GM12878 (cell line): ENCODE results near the gene SRD5A1. TPM values are rescaled to one million over a fixed set of nuclear protein-coding genes. Genes with fewer than 3 reads are reported as not detected.

Experiments used
- ATAC-seq: fragments of 200-7000 bp; cut with Tn5 transposase; 3 replicates; pipeline ENCODE4 v1.9.1; 2020; ENCODE audit warnings: mild to moderate bottlenecking, moderate library complexity
- BruUV-seq: library from RNA; stranded (reverse); fragments of 400-500 nt; replicated peaks from 2 replicates; lab custom pipeline; 2021; lab: Mats Ljungman, UMichigan
- CTCF ChIA-PET: fragments of 300-600 bp; sonication (Branson Sonifier 250); formaldehyde crosslinking; extraction: SDS; loops from one replicate; lab custom pipeline; 2021; ENCODE audit warnings: inconsistent platforms; lab: Yijun Ruan, JAX
- POLR2A ChIA-PET: fragments of 350-600 bp; formaldehyde crosslinking; extraction: SDS; loops from one replicate; lab custom pipeline; 2021; ENCODE audit warnings: inconsistent platforms; lab: Charles Lee
- RAD21 ChIA-PET: fragments of 300-600 bp; sonication (Branson Sonifier 250); formaldehyde crosslinking; loops from one replicate; lab custom pipeline; 2023; ENCODE audit warnings: antibody characterized with exemption; ENCODE audit not compliant: unreplicated experiment; lab: Charles Lee
- SMC1A ChIA-PET: fragments of 300-600 bp; sonication (Branson Sonifier 250); formaldehyde crosslinking; loops from one replicate; lab custom pipeline; 2023; ENCODE audit not compliant: unreplicated experiment, uncharacterized antibody; lab: Charles Lee
- DNase-seq: peaks from one replicate; pipeline ENCODE4 v3.0.0-alpha.2; 2011; ENCODE audit warnings: low read depth, low spot score
- FAIRE-seq: peaks from 3 replicates; lab custom pipeline; 2011; peaks lifted over from hg19 to GRCh38; lab: Jason Lieb, UNC
- H2AFZ ChIP-seq: 2 replicates; pipeline ENCODE4 v1.6.0; 2011; ENCODE audit warnings: low read depth, low read length, control low read depth; ENCODE audit not compliant: control insufficient read depth
- H3K27ac ChIP-seq: 2 replicates; pipeline ENCODE4 v1.5.1; 2011; ENCODE audit warnings: control low read depth; ENCODE audit not compliant: control insufficient read depth, insufficient read depth
- H3K27me3 ChIP-seq, 2 experiments: replicated peaks in 1 of 2; 2 replicates each; pipeline versions ENCODE4 v1.6.0 to v1.6.1; 2011; ENCODE audit warnings: low read length in 1 of 2; ENCODE audit not compliant: control insufficient read depth in 2 of 2, insufficient read depth in 2 of 2
- H3K36me3 ChIP-seq, 2 experiments: 2 replicates each; pipeline ENCODE4 v1.5.1; 2011; ENCODE audit warnings: low read length in 1 of 2; ENCODE audit not compliant: control insufficient read depth in 2 of 2, insufficient read depth in 2 of 2
- H3K4me1 ChIP-seq: 2 replicates; pipeline ENCODE4 v1.6.1; 2011; ENCODE audit warnings: mild to moderate bottlenecking, low read length, moderate library complexity, mixed read lengths; ENCODE audit not compliant: control insufficient read depth, insufficient read depth
- H3K4me2 ChIP-seq: 2 replicates; pipeline ENCODE4 v1.6.0; 2011; ENCODE audit warnings: control low read depth; ENCODE audit not compliant: control insufficient read depth, insufficient read depth
- H3K4me3 ChIP-seq: fragments of 200-600 bp; sonication (generic); 2 replicates; pipeline ENCODE4 v1.5.1; 2016
- H3K79me2 ChIP-seq: 2 replicates; pipeline ENCODE4 v1.6.0; 2011; ENCODE audit warnings: low read length; ENCODE audit not compliant: control insufficient read depth, insufficient read depth
- H3K9ac ChIP-seq: 2 replicates; pipeline ENCODE4 v1.8.0; 2011; ENCODE audit warnings: low read length, control low read depth, mixed read lengths; ENCODE audit not compliant: control insufficient read depth, insufficient read depth
- H3K9me3 ChIP-seq: replicated peaks from 3 replicates; pipeline ENCODE4 v1.5.1; 2011; ENCODE audit warnings: mild to moderate bottlenecking, low read length; ENCODE audit not compliant: control insufficient read depth, insufficient read depth
- H4K20me1 ChIP-seq: 2 replicates; pipeline ENCODE4 v1.6.0; 2011; ENCODE audit not compliant: control insufficient read depth, insufficient read depth
- EGR1 ChIP-seq, 2 experiments: IDR thresholded peaks; 1 replicate in 1 of 2; 2 replicates in 1 of 2; pipeline ENCODE4 v1.6.1; 2011 to 2012; ENCODE audit warnings: low read depth in 2 of 2, low read length in 2 of 2, borderline replicate concordance in 1 of 2, mild to moderate bottlenecking in 1 of 2, moderate library complexity in 1 of 2
- FOXK2 ChIP-seq: fragments of 450-650 bp; IDR thresholded peaks from 2 replicates; pipeline ENCODE4 v1.6.1; 2017; ENCODE audit warnings: mild to moderate bottlenecking, moderate library complexity
- HDAC2 ChIP-seq: fragments of 200-600 bp; sonication (generic); IDR thresholded peaks from 2 replicates; pipeline ENCODE4 v1.6.1; 2017
- HDGF ChIP-seq: fragments of 450-650 bp; IDR thresholded peaks from 2 replicates; pipeline ENCODE4 v1.6.1; 2016; ENCODE audit warnings: antibody characterized with exemption
- IKZF1 ChIP-seq: fragments of 450-650 bp; conservative IDR thresholded peaks from 2 replicates; pipeline ENCODE4 v1.6.1; 2017; ENCODE audit warnings: antibody characterized with exemption, mild to moderate bottlenecking
- IRF3 ChIP-seq: fragments of 450-650 bp; IDR thresholded peaks from 2 replicates; pipeline ENCODE4 v1.6.1; 2014; ENCODE audit warnings: mild to moderate bottlenecking
- KDM1A ChIP-seq: fragments of 200-600 bp; sonication (generic); IDR thresholded peaks from 2 replicates; pipeline ENCODE4 v1.6.1; 2016; ENCODE audit warnings: borderline replicate concordance
- NFXL1 ChIP-seq: fragments of 450-650 bp; IDR thresholded peaks from 2 replicates; pipeline ENCODE4 v1.6.1; 2017; ENCODE audit warnings: antibody characterized with exemption, mild to moderate bottlenecking, borderline replicate concordance
- NFYB ChIP-seq: IDR thresholded peaks from 2 replicates; pipeline ENCODE4 v1.6.1; 2011; ENCODE audit warnings: low read depth, mild to moderate bottlenecking, low read length, improper control_type of control experiment, moderate library complexity; ENCODE audit not compliant: insufficient read depth
- NR2C1 ChIP-seq: fragments of 450-650 bp; IDR thresholded peaks from 2 replicates; pipeline ENCODE4 v1.6.1; 2017; ENCODE audit warnings: antibody characterized with exemption, mild to moderate bottlenecking, moderate library complexity
- PAX5 ChIP-seq: IDR thresholded peaks from 2 replicates; pipeline ENCODE4 v1.6.1; 2011; ENCODE audit warnings: low read depth, low read length, borderline replicate concordance
- SUZ12 ChIP-seq: fragments of 200-600 bp; sonication (generic); IDR thresholded peaks from one replicate; pipeline ENCODE4 v1.6.1; 2018; ENCODE audit warnings: antibody characterized with exemption, mild to moderate bottlenecking; ENCODE audit not compliant: unreplicated experiment
- TCF12 ChIP-seq: IDR thresholded peaks from 2 replicates; pipeline ENCODE4 v1.6.1; 2011; ENCODE audit warnings: low read depth, mild to moderate bottlenecking, low read length
- ZBTB4 ChIP-seq: fragments of 450-650 bp; formaldehyde crosslinking; IDR thresholded peaks from 2 replicates; pipeline ENCODE4 v1.4.0; 2022; ENCODE audit warnings: mild to moderate bottlenecking, moderate library complexity
- WGBS: methylation state at CpG from one replicate; pipeline ENCODE4 v1.1.6; 2016; ENCODE audit warnings: low lambda C conversion rate; ENCODE audit not compliant: insufficient replicate concordance, insufficient coverage; ENCODE audit errors: missing lambda C conversion rate; 5-methylcytosine and 5-hydroxymethylcytosine counted together
- in situ Hi-C: fragments of 300-500 bp; cut with MboI; formaldehyde crosslinking; loops from 9 replicates; pipeline ENCODE4 v1.14.3; 2018; ENCODE audit warnings: mixed read lengths
- intact Hi-C: fragments of 100-400 bp; cut with micrococcal nuclease; formaldehyde crosslinking; loops from one replicate; pipeline ENCODE4 v1.14.2; 2022; ENCODE audit not compliant: unreplicated experiment
- polyA plus RNA-seq, 11 experiments: library from polyadenylated mRNA; depleted of rRNA in 4 of 11; unstranded in 6 of 11; stranded (reverse) in 5 of 11; fragments of >200 nt; fragmentation: Nextera tagmentation in 4 of 11; fragmentation: Illumina TruSeq in 1 of 11; extraction: Ambion mirVana in 4 of 11; extraction: Trizol in 1 of 11; gene quantifications; 1 replicate in 1 of 11; 2 replicates in 10 of 11; pipeline versions ENCODE4 v1.2.1 to v1.2.3, GENCODE V29; 2011 to 2016; ENCODE audit warnings: inconsistent platforms in 2 of 11, missing spikeins in 2 of 11, low read depth in 1 of 11
- total RNA-seq, 4 experiments: library from RNA; depleted of rRNA in 3 of 4; stranded (reverse); fragments of >200 nt in 3 of 4; fragmentation: Illumina TruSeq in 1 of 4; extraction: Trizol in 1 of 4; gene quantifications; 2 replicates each; pipeline versions ENCODE4 v1.2.1 to v1.2.3, GENCODE V29; 2013 to 2021

The SRD5A1 gene
- total and polyA plus RNA-seq, 10 of the 15 experiments (the other 5 are each of a cell fraction or from before 2014, with no cell fraction given), result 0.76 to 20.1 (median 12.3) TPM

- TF ChIP-seq NR2C1 (no peak), FOXK2 (no peak), EGR1 (IDR thresholded peaks at IDR 0.05; ENCODE audit: borderline replicate concordance in 1 of 2, low read depth in 2 of 2, low read length in 2 of 2) (no peak)
Measured at GRCh38 chr5:6715758-6716628, 82.8 kb downstream of the SRD5A1 start (continued).

- Histone ChIP-seq H3K79me2 (peaks cover 77% of the 10 kb centered on the region), H3K9ac (peak overlapping the region; percentile 43), H3K27me3 (no peaks in the 10 kb centered on the region), H3K36me3 (peaks cover 1 to 18% of the 10 kb centered on the region in 2 experiments; a peak in 2 of 4 replicates), H3K9me3 (no peaks in the 10 kb centered on the region), H3K4me3 (peak overlapping the region; percentile 79), H3K4me1 (peaks cover 32% of the 10 kb centered on the region), H3K27ac (peak overlapping the region; percentile 18; the same call in 1 of the 2 replicates), H3K4me2 (peak overlapping the region; percentile 94), H2AFZ (no peak overlapping the region), H4K20me1 (peaks cover 20% of the 10 kb centered on the region)
- DNase-seq (no peak), ATAC-seq (no peak), FAIRE-seq (no peak)
- intact Hi-C loops (loop anchor here (2.0 to 10.0 kb wide), 2 partner anchors 28 to 962 kb away; no protein-coding TSS in a partner anchor), in situ Hi-C loops (no loop called here)
- ChIA-PET POLR2A (interaction anchor here (1.1 to 4.2 kb wide), 3 partner anchors 12 to 82 kb away, joined by 4 to 35 read pairs (median 12); no protein-coding TSS in a partner anchor), RAD21 (interaction anchor here (1.1 to 3.8 kb wide), 4 partner anchors 13 to 29 kb away, joined by 4 to 32 read pairs (median 5); no protein-coding TSS in a partner anchor), SMC1A (interaction anchor here (1.6 to 4.0 kb wide), 5 partner anchors 12 to 88 kb away, joined by 5 to 41 read pairs (median 6); no protein-coding TSS in a partner anchor), CTCF (interaction anchor here (0.6 to 3.2 kb wide), 6 partner anchors 13 to 314 kb away, joined by 3 to 17 read pairs (median 6); partner anchors contain the start of genes NSUN2 and SRD5A1)
- no TSS peak for BruUV-seq
- 72% methylated on average over 4 of the region's 4 CpGs for WGBS
- no peak for TF ChIP-seq NFYB
- no peak for TF ChIP-seq HDAC2
- TF ChIP-seq HDGF, result no peak
- no peak for TF ChIP-seq TCF12
- TF ChIP-seq IRF3, result no peak
- no peak for TF ChIP-seq SUZ12
- no peak for TF ChIP-seq PAX5
- TF ChIP-seq KDM1A, result no peak
- TF ChIP-seq NFXL1, result no peak
- no peak for TF ChIP-seq ZBTB4 (CRISPR knock-in tag)
- TF ChIP-seq IKZF1, result no peak
Measured at GRCh38 chr5:6716629-6717149, 83.4 kb downstream of the SRD5A1 start.
